T-helper 17 cell (primary cell): ENCODE data around the gene CYSRT1. TPM values are rescaled to one million over a fixed set of nuclear protein-coding genes. Genes with fewer than 3 reads are reported as not detected.

Experiments used
- ATAC-seq: fragments of 150-1000 bp; cut with Tn5 transposase; 2 replicates; pipeline ENCODE4 v1.10.0; 2021; ENCODE audit warnings: mild to moderate bottlenecking, moderate library complexity
- DNase-seq, 3 donors: peaks; one replicate each; pipeline versions ENCODE4 v3.0.0 to v3.0.0-alpha.2; 2020 to 2021
- H3K9me3 ChIP-seq: one replicate; pipeline ENCODE4 v1.7.0; 2013; ENCODE audit warnings: low read length, mild to moderate bottlenecking; ENCODE audit not compliant: control insufficient read depth, poor library complexity, severe bottlenecking
- H3K27ac Mint-ChIP-seq: one replicate; pipeline ENCODE4 v1.8.0; 2022; ENCODE audit warnings: mild to moderate bottlenecking, moderate library complexity, mixed read lengths
- H3K27me3 Mint-ChIP-seq: one replicate; pipeline ENCODE4 v1.8.0; 2022; ENCODE audit warnings: mixed read lengths
- H3K36me3 Mint-ChIP-seq: one replicate; pipeline ENCODE4 v1.8.0; 2022; ENCODE audit warnings: low read depth, mixed read lengths
- H3K4me1 Mint-ChIP-seq: one replicate; pipeline ENCODE4 v1.8.0; 2022; ENCODE audit warnings: mild to moderate bottlenecking, mixed read lengths
- H3K4me3 Mint-ChIP-seq: one replicate; pipeline ENCODE4 v1.8.0; 2022; ENCODE audit warnings: mild to moderate bottlenecking, moderate library complexity, mixed read lengths
- total RNA-seq, 4 donors: library from RNA in 2 of 4; stranded (reverse) in 2 of 4; gene quantifications; one replicate each; pipeline ENCODE4 v1.2.3 and lab custom pipeline; 2022 to 2026

Gene CYSRT1
- total RNA-seq, 2 donors from 2014 or later: 0.52 TPM; not detected in 1

DNA sequence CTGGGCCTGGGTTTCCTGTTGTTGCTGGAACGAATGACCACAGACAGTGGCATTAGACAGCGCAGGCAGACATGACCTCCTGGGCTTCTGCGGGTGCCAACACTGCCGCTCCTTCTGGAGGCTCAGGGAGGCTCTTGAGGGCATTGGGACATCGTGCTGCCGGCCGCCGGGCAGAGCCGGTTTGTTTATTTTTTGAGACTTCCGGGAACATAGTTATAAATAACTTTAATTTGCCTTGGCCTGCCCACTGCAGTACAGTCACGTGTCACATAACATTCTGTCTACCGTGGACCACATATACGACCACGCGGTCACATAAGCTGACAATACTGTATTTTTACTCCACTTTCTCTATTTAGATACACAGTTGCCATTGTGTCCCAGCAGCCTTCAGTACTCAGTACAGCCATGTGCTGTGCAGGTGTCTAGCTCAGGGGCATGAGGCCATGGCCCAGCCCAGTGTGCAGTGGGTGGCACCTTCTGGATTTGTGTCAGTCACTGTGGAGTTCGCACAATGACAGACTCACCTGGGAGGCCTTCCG is 44.3 kb downstream of the CYSRT1 start:
- Mint-ChIP-seq H3K36me3 (peaks cover 6% of the 10 kb centered on the region), H3K27me3 (no peaks in the 10 kb centered on the region), H3K4me1 (peaks cover 10% of the 10 kb centered on the region), H3K27ac (peak overlapping the region; percentile 54), H3K4me3 (no peak overlapping the region)
- ATAC-seq (no peak), DNase-seq (no peak)
- no peaks in the 10 kb centered on the region for H3K9me3 ChIP-seq

GRCh38 chr9:137270929-137271695 is 46.1 kb downstream of the CYSRT1 start:
- H3K27ac Mint-ChIP-seq: no peak overlapping the region
- no peak for DNase-seq
- peaks cover 6% of the 10 kb centered on the region for H3K36me3 Mint-ChIP-seq
- no peak overlapping the region for H3K4me3 Mint-ChIP-seq
- peaks cover 19% of the 10 kb centered on the region for H3K4me1 Mint-ChIP-seq
- H3K27me3 Mint-ChIP-seq: no peaks in the 10 kb centered on the region
- ATAC-seq: peak; percentile 72
- no peaks in the 10 kb centered on the region for H3K9me3 ChIP-seq

- Mint-ChIP-seq H3K27me3 (no peaks in the 10 kb centered on the region), H3K4me3 (no peak overlapping the region), H3K27ac (no peak overlapping the region), H3K36me3 (peaks cover 6% of the 10 kb centered on the region), H3K4me1 (peaks cover 21% of the 10 kb centered on the region)
- ATAC-seq: no peak
- DNase-seq: no peak
- no peaks in the 10 kb centered on the region for H3K9me3 ChIP-seq
These were observed 46.7 kb downstream of the CYSRT1 start for GRCh38 chr9:137271696-137272076.

DNA sequence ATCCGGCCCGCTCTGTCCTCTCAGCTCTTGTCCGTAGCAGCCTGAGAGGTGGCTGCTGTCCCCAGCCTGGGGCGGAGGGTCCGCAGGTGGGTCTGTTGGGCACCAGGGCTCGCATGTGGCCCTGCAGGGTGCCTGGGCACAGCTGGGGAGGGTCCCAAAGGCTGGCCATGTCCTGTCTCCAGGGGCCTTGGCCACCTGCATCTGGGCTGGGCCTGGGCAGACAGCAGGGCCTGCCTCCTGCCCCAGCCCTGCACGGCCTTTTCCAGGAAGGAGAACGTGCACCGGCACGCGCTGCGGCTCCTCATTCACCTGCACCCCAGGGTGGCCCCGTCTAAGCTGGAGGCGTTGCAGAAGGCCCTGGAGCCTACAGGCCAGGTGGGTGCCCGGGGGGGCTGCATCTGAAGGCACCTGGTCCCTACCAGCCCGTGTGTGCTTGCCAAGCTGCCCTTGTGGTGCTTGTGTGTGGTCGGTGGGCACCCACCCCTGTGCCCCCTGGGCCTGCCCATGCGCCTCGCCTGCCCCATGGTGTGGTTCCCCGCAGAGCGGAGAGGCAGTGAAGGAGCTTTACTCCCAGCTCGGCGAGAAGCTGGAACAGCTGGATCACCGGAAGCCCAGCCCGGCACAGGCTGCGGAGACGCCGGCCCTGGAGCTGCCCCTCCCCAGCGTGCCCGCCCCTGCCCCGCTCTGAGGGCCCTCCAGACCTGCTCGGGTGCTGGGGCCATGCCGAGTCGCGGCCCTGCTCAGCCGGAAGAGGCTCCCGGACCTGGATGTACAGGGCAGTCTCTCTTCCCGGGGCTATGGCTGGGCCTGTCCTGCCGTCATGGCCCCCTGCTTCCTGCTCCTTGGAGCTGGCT is 47.5 kb downstream of the CYSRT1 start:
- Mint-ChIP-seq H3K27me3 (no peaks in the 10 kb centered on the region), H3K4me1 (peaks cover 26% of the 10 kb centered on the region), H3K27ac (no peak overlapping the region), H3K4me3 (no peak overlapping the region), H3K36me3 (peaks cover 6% of the 10 kb centered on the region)
- no peak for DNase-seq
- ATAC-seq: no peak
- H3K9me3 ChIP-seq: no peaks in the 10 kb centered on the region

DNA sequence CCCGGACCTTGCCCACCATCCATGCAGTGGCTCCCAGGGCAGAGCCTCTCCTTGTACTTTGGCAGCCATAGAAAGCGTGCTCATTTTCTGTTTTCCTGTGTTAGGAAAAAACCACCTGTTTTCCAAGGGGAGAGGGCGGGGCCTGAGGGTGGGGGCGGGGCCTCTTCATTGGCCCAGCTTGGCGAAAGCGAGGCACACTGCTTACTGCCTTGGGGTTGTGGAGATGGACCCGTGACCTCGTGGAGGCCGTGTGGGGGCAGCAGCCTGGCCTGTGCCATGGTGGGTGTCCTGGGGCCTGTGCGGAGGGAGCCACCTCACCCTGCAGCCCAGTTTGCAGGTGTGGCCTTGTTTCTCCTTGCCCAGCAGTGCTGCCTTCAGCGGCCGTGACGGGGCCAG is 48.1 kb downstream of the CYSRT1 start:
- DNase-seq (no peak), ATAC-seq (no peak)
- no peak overlapping the region for H3K27ac Mint-ChIP-seq
- H3K4me3 Mint-ChIP-seq: no peak overlapping the region
- peaks cover 29% of the 10 kb centered on the region for H3K4me1 Mint-ChIP-seq
- peaks cover 6% of the 10 kb centered on the region for H3K36me3 Mint-ChIP-seq
- H3K9me3 ChIP-seq: no peaks in the 10 kb centered on the region
- no peaks in the 10 kb centered on the region for H3K27me3 Mint-ChIP-seq

DNA sequence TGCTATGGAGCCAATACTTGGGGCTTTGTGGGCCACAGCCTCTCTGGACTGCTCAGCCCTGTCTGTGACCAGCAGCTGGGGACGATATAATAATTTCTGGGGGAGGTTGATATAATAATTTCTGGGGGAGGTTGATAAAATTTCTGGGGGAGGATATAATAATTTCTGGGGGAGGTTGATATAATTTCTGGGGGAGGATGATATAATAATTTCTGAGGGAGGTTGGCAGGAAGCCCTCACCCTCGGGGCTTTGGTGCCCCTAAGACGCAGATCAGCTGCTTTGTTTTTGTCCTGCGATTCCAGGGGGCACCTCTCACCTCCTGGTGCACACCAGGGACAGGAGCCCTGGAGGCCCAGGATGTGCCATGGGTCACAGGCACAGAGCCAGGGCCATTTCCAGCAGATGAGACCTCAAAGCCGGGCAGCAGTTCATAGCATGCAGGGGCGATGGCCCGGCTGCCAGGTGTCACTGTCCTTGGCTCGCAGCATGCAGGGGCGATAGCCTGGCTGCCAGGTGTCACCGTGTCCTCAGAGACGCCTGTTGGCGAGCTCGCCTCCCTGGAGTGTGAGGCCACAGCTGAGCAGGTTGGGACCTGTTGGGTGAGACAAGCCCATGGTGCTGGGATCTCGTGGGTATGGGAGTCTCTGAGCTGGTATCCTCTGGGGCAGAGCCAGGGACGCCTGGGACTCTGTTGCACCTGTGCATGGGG is 48.8 kb downstream of the CYSRT1 start:
- H3K27ac Mint-ChIP-seq: no peak overlapping the region
- no peaks in the 10 kb centered on the region for H3K9me3 ChIP-seq
- no peak for ATAC-seq
- no peaks in the 10 kb centered on the region for H3K27me3 Mint-ChIP-seq
- no peak overlapping the region for H3K4me3 Mint-ChIP-seq
- peaks cover 3% of the 10 kb centered on the region for H3K36me3 Mint-ChIP-seq
- H3K4me1 Mint-ChIP-seq: peaks cover 24% of the 10 kb centered on the region
- no peak for DNase-seq

- peak overlapping the region; percentile 77 for H3K27ac Mint-ChIP-seq
- no peaks in the 10 kb centered on the region for H3K27me3 Mint-ChIP-seq
- peak overlapping the region; percentile 65 for H3K4me3 Mint-ChIP-seq
- peaks cover 2% of the 10 kb centered on the region for H3K36me3 Mint-ChIP-seq
- peaks cover 22% of the 10 kb centered on the region for H3K4me1 Mint-ChIP-seq
- ATAC-seq (no peak), DNase-seq (no peak)
- H3K9me3 ChIP-seq: no peaks in the 10 kb centered on the region
These were observed 50.2 kb downstream of the CYSRT1 start for GRCh38 chr9:137275203-137275587.

Other genes starting within 250 kb of the CYSRT1 start
- 100 to 1,000 TPM in 1 of 2 donors, 10 to 100 TPM in 1; 21.4 to 166 TPM for gene PTGDS, start 247.7 kb upstream of the CYSRT1 start, total RNA-seq
- 1 to 10 TPM in 1 of 2 donors, under 1 TPM in 1; 0.96 to 2.9 TPM for gene LCNL1, start 242.2 kb upstream of the CYSRT1 start, total RNA-seq
- 10 to 100 TPM; 85.7 to 89.9 TPM for gene PAXX, start 232.8 kb upstream of the CYSRT1 start, total RNA-seq
- gene CLIC3, start 228.6 kb upstream of the CYSRT1 start, total RNA-seq: 1 to 10 TPM; 1.9 to 2.1 TPM
- 100 to 1,000 TPM; 120 to 131 TPM for gene ABCA2, start 196.9 kb upstream of the CYSRT1 start, total RNA-seq
- 10 to 100 TPM in 1 of 2 donors, 1 to 10 TPM in 1; 7.7 to 10.6 TPM for gene FUT7, start 193.1 kb upstream of the CYSRT1 start, total RNA-seq
- gene NPDC1, start 179.0 kb upstream of the CYSRT1 start, total RNA-seq: 100 to 1,000 TPM; 139 to 202 TPM
- under 1 TPM in 1 of 2 donors, not detected in 1; 0.20 TPM for gene ENTPD2, start 171.1 kb upstream of the CYSRT1 start, total RNA-seq
- under 1 TPM; 0.27 to 0.39 TPM for gene SAPCD2, start 154.6 kb upstream of the CYSRT1 start, total RNA-seq
- gene UAP1L1, start 147.7 kb upstream of the CYSRT1 start, total RNA-seq: 10 to 100 TPM in 1 of 2 donors, 1 to 10 TPM in 1; 9.3 to 10.2 TPM
- gene MAN1B1, start 138.2 kb upstream of the CYSRT1 start, total RNA-seq: 10 to 100 TPM; 62.0 to 62.3 TPM
- gene DPP7, start 110.4 kb upstream of the CYSRT1 start, total RNA-seq: 100 to 1,000 TPM; 270 to 311 TPM
- not detected for gene GRIN1, start 86.0 kb upstream of the CYSRT1 start, total RNA-seq
- not detected for gene LRRC26, start 55.1 kb upstream of the CYSRT1 start, total RNA-seq
- not detected for gene TMEM210, start 53.1 kb upstream of the CYSRT1 start, total RNA-seq
- gene ANAPC2, start 36.6 kb upstream of the CYSRT1 start, total RNA-seq: 100 to 1,000 TPM; 114 to 116 TPM
- 10 to 100 TPM; 39.4 to 48.3 TPM for gene SSNA1, start 36.5 kb upstream of the CYSRT1 start, total RNA-seq
- gene TPRN, start 24.4 kb upstream of the CYSRT1 start, total RNA-seq: 1 to 10 TPM; 5.7 to 6.3 TPM
- gene TMEM203, start 19.5 kb upstream of the CYSRT1 start, total RNA-seq: 10 to 100 TPM; 21.3 to 21.4 TPM
- gene NDOR1, start 19.5 kb upstream of the CYSRT1 start, total RNA-seq: 10 to 100 TPM; 24.0 to 30.7 TPM
- gene RNF208, start 2.9 kb upstream of the CYSRT1 start, total RNA-seq: 1 to 10 TPM; 1.2 to 5.3 TPM
- gene RNF224, start 2.3 kb downstream of the CYSRT1 start, total RNA-seq: not detected
- gene SLC34A3, start 5.7 kb downstream of the CYSRT1 start, total RNA-seq: not detected
- gene TUBB4B, start 16.1 kb downstream of the CYSRT1 start, total RNA-seq: 10 to 100 TPM; 81.0 to 90.5 TPM
- gene STPG3, start 26.1 kb downstream of the CYSRT1 start, total RNA-seq: under 1 TPM in 1 of 2 donors, not detected in 1; 0.62 TPM
- 10 to 100 TPM; 33.2 to 37.8 TPM for gene NELFB, start 30.2 kb downstream of the CYSRT1 start, total RNA-seq
- gene TOR4A, start 52.6 kb downstream of the CYSRT1 start, total RNA-seq: 1 to 10 TPM; 2.1 to 4.0 TPM
- gene NRARP, start 77.1 kb downstream of the CYSRT1 start, total RNA-seq: under 1 TPM; 0.42 to 0.91 TPM
- gene EXD3, start 198.0 kb downstream of the CYSRT1 start, total RNA-seq: 10 to 100 TPM; 15.4 to 17.8 TPM
- gene NOXA1, start 198.2 kb downstream of the CYSRT1 start, total RNA-seq: 1 to 10 TPM; 3.0 to 3.3 TPM
- not detected for gene ENTPD8, start 216.2 kb downstream of the CYSRT1 start, total RNA-seq
- gene NSMF, start 234.2 kb downstream of the CYSRT1 start, total RNA-seq: 10 to 100 TPM; 41.5 to 54.2 TPM